H54 (cell line): ENCODE results near the gene TFAP2E.

ENCODE experiments used
- DNase-seq: peaks from one replicate; pipeline ENCODE4 v3.0.0; 2011; ENCODE audit warnings: low spot score, mixed read lengths; ENCODE audit not compliant: insufficient read length
- FAIRE-seq: peaks from 3 replicates; lab custom pipeline; 2011; peaks lifted over from hg19 to GRCh38; lab: Jason Lieb, UNC
- POLR2A ChIP-seq: IDR thresholded peaks from 2 replicates; pipeline ENCODE4 v1.6.1; 2011; ENCODE audit warnings: low read depth, mild to moderate bottlenecking, low read length

TFAP2E gene

GRCh38 chr1:35605071-35605866 lies 32.2 kb downstream of the TFAP2E start:
- DNase-seq = no peak
- FAIRE-seq = no peak
- no peak for TF ChIP-seq POLR2A

- no peak for FAIRE-seq
- DNase-seq = no peak
- TF ChIP-seq POLR2A = no peak
Measured at GRCh38 chr1:35605867-35606182, 32.7 kb downstream of the TFAP2E start.

DNA sequence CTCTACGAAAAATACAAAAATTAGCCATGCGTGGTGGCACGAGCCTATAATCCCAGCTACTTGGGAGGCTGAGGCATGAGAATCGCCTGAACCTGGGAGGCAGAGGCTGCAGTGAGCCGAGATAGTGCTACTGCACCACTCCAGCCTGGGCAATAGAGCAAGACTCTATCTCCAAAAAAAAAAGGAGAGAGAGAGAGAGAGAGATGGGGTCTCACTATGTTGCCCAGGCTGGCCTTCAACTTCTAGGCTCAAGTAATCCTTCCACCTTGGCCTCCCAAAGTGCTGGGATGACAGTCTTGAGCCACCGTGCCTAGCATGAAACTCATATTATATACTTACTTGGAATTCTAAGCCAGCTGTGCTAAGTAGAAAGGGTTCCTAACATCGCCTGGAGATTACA lies 38.5 kb downstream of the TFAP2E start:
- FAIRE-seq (no peak), DNase-seq (no peak)
- no peak for TF ChIP-seq POLR2A

GRCh38 chr1:35615440-35615839 lies 42.3 kb downstream of the TFAP2E start:
- FAIRE-seq (no peak), DNase-seq (no peak)
- TF ChIP-seq POLR2A = no peak

GRCh38 chr1:35619237-35620121 lies 46.4 kb downstream of the TFAP2E start:
- TF ChIP-seq POLR2A = no peak
- FAIRE-seq (no peak), DNase-seq (no peak)

DNA sequence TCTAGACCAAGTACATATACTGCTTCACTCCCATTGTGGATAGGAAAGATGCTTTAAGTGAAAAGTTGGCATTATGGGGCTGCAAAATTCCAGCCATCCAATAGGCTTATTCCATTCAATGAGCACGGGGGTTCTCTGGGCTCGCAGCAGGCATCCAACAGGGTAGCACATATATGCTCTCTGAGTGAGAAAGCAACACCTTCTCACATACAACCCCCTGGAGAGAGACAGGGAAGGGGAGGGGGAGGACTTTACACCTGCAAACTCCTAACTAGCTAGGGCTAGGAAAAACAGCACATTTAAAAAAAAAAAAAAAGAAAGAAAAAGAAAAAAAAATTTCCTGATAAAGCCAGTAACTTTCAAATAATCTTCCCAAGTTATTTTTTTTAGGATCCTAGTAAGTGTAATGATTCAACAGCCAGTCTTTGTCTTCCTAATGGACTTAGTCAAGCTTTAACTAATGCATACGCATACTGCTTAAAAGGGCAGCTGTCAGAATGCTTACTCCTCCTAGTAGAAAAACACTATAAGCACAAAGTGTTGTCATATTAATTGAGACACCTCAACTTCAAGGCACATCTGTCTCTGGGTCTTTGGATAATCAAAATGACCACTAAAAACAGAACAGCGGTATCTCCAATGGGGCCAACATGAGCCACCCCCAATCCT lies 49.5 kb downstream of the TFAP2E start:
- DNase-seq (no peak), FAIRE-seq (no peak)
- TF ChIP-seq POLR2A = no peak

DNA sequence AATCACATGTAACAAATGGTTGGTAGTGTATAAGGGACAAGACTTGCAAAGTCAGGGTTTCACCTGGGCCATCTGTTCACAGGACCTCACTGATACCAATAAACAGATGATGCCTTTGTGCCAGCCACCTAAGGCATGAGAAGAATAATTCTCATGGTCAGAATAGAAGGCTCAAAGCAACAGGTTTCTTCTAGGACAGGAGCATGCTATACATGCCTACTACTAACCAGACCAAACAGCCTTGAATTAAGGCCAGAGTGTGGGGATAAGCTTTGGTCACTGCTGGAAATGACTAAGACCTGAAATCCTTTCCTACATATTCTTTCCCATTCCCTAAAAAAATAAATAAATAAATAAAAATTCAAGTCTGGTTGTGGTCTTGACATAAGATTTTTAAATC lies 50.7 kb downstream of the TFAP2E start:
- no peak for DNase-seq
- TF ChIP-seq POLR2A = no peak
- no peak for FAIRE-seq

DNA sequence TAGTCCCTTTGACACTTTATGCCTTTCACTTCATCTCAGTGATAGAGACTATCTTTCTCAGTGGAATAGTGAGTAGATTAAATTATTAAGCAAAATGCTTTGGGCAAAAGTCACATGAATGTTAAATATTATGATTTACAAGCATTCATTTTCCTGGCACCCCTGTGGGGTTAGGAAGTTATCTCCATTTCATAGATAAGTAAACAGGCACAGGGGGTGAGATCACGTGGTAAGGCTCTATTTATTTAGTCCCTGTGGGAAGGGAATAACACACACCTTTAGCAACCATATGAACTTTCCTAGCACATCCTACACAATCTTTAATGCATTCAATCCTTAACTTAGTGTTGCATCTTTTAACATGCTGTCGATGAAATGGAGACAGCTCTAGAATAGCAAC lies 55.9 kb downstream of the TFAP2E start:
- no peak for TF ChIP-seq POLR2A
- FAIRE-seq (peak; percentile 76), DNase-seq (no peak)

GRCh38 chr1:35631396-35631795 lies 58.3 kb downstream of the TFAP2E start:
- FAIRE-seq (no peak), DNase-seq (no peak)
- no peak for TF ChIP-seq POLR2A

DNA sequence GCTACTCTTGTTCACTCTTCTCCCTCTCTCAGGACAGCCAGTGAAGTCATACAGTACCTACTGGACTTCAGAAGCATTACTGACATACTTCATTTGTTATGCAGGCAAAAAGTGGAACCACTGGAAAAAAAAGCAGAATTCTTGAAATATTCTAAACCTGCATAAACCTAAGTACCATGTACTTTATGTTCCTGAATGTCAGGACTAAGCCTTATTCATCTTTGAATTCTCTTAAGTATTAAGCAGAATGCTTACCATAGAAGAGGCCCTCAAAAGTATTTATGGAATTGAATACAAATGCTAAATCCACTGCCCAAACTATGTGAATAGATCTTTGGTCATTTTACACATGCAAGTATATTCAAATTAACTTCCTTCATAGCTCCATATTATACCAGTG lies 60.4 kb downstream of the TFAP2E start:
- TF ChIP-seq POLR2A = no peak
- DNase-seq (no peak), FAIRE-seq (no peak)

DNA sequence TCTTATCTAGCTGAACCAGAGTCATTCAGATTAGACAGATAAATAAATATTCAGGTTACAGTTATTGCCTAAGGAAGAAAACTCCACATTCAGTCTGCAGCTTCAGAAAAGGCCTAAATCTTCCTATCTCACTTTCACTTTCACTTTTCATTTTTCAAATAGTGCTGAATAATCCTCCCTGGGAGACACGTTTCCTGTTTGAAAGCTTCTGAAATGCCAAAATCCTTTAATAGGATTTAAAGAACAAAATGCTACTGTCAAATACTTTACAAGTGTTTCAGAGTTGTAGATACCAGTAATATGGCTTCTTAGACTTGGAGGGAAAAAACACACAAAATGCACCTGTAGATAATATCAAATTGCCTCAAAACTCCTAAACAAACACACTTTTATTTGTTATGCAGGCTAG lies 64.3 kb downstream of the TFAP2E start:
- FAIRE-seq = peak; percentile 64
- no peak for DNase-seq
- no peak for TF ChIP-seq POLR2A

DNA sequence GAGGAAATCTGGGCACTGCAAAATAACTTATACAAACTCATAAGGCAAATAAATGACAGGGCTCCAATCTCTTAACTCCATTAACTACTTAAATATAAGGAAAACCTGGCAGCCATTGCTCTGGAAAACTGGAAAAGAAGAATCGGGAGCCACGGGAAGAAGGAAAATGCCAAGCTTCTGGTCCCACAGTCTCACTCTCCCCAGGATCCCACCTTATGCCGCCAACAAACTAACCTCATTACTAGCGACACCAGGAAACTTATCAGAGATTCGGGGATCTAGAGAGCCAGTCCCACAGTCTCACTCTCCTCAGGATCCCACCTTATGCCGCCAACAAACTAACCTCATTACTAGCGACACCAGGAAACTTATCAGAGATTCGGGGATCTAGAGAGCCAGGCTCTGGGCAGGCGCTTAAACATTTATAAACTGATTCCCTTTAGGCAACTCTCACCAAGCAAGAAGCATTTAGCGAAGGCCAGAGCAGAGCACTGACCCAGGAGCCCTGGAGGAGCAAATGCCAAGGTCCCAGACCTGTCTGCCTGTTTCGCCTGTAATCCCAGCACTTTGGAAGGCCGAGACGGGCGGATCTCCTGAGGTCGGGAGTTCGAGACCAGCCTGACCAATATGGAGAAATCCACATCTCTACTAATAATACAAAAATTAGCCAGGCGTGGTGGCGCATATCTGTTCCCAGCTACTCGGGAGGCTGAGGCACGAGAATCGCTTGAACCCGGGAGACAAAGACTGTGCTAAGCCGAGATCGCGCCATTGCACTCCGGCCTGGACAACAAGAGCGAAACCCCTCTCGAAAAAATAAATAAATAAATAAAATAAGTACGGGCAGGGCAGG lies 67.5 kb downstream of the TFAP2E start:
- peak; percentile 20 for FAIRE-seq
- no peak for TF ChIP-seq POLR2A
- no peak for DNase-seq

DNA sequence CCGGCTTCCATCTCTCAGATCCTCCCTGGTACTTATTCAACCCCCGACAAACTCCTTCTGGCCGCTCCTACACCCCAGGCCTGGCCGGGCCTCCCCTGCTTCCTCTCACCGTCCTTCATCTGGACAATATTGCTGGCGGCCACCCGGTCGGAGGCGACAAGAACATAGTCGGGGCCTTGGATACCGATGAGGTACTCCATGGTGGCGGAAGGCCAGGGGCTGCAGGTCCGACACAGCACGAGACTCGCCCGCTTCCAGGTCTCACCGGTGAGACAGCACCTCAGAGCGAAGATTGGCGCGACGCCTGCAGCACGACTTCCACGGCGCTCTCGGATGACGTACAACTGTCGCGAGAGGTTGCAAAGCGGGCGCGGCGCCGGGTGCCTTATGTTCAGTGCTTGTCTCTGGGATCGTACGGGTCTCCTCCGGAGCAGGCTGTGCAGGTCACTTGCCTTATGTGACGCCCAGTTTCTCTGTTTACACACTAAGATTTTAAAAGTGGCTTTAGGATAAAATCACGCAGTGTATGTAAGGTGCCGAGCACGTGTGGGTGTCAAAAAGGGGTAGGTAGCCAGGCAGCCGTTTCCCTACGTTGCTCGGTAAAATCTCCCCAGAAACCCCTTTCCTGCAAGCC lies 68.2 kb downstream of the TFAP2E start, which contains the start of gene PSMB2:
TSS of gene PSMB2 (minus strand) at position 294 of the 634 bp plus-strand sequence. CDS start at position 200, 94 bp downstream.
- DNase-seq = peak; percentile 69
- FAIRE-seq = peak; percentile 91
- TF ChIP-seq POLR2A = peak; percentile 75
